ENCODE data around the gene MOK.
"Not testable (repeated sequence)": the region's sequence is repeated elsewhere in the genome, so short reads cannot be mapped to it uniquely, and the experiment has no call there.

The MOK gene

GRCh38 chr14:102333390-102333789, 28.4 kb upstream of the MOK start:
- H3K27ac ChIP-seq = no peak overlapping the region
- TF ChIP-seq CTCF (conservative IDR thresholded peaks at IDR 0.05) = no peak

- TF ChIP-seq CTCF (conservative IDR thresholded peaks at IDR 0.05) = no peak
Observed at GRCh38 chr14:102330806-102331205, 25.8 kb upstream of the MOK start.

GRCh38 chr14:102329381-102329780, 24.4 kb upstream of the MOK start:
- not testable (repeated sequence) for H3K27ac ChIP-seq

More at GRCh38 chr14:102330806-102331205, 25.8 kb upstream of the MOK start:
- no peak overlapping the region for H3K27ac ChIP-seq

DNA sequence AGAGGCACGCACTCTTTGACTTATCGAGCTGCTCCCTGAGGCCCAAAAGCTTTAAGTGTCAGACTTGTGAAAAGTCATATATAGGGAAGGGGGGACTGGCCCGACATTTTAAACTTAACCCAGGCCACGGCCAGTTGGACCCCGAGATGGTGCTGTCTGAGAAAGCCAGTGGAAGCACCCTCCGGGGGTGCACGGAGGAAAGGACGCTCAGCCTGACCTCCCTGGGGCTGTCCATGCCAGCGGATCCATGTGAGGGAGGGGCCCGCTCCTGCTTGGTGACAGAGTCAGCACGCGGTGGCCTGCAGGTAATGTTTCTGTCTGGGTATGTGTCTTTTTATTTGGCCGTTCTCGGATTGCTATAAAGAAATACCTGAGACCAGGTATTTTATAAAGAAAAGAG, 21.6 kb upstream of the MOK start:
- no peak for TF ChIP-seq CTCF (conservative IDR thresholded peaks at IDR 0.05)

GRCh38 chr14:102325791-102326345, 20.9 kb upstream of the MOK start:
- no peak overlapping the region for H3K27ac ChIP-seq
- no peak for TF ChIP-seq CTCF (conservative IDR thresholded peaks at IDR 0.05)

More for the DNA sequence above, 21.6 kb upstream of the MOK start:
- no peak overlapping the region for H3K27ac ChIP-seq

DNA sequence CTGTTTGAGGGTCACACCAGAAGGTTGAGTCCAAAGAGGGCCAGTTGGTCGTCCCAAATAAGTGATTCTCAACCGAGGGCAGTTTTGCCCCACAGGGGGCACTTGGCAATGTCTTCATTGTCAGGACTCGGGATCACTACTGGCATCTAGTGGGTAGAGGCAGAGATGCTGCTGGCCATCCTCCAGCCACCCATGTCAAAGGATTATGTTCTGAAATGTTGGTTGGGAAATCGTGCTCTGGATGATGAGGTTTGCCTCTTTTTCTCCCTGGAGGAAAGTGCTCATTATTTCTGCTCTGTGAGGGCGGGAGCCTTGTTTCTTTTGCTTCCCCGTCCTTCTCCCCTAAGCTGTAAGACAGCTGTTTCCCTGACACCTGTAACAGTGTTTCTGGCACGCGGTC, 18.1 kb upstream of the MOK start:
- H3K27ac ChIP-seq = no peak overlapping the region
- peak; percentile 81 for TF ChIP-seq CTCF (conservative IDR thresholded peaks at IDR 0.05)

DNA sequence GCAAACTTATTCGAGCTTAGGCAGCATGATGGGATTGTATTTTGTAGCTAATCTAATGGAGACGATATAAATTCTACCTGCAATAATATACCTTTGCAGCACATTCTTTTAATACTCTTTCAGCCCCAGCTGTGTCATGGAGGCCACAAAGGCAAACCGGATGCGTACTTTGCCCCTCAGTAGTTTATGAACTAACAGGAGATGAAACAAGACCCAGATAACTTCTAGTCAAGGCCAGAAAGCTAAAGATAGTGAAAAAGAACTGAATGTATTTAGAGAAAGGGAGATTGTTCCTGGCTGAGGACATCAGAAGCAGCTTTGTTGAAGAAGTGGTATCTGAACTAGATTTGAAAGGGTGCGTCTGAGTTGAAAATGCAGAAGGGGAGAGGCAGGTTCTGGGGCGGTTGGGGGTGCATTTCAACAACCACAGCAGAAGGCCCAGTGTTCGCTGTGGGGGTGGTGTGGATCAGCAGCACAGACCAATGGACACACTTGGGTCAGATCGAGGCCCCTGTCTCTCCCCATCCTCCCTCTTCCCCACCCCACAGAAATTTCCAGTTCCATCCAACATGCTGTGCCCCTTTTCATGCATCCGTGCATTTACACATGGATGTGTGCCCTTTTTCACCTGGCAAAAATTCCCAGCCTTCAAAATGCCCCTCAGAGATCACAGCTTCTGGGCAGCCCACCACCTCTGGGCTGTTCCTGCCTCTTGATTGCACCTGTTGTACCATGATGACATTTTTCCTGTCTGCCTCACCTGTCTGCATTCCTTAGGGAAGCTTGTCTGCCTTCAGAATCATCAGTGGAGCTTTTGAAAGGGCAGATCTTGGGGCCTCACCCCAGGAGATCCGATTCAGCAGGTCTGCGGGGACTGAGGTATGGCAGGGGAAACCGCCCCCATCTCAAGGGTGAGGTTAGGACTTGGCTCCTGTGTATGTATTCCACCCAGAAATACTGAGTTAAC, 16.8 kb upstream of the MOK start:
- no peak overlapping the region for H3K27ac ChIP-seq
- no peak for TF ChIP-seq CTCF (conservative IDR thresholded peaks at IDR 0.05)
